Bronchial epithelial cell (primary cell): ENCODE measurements around the gene RHOF. TPM values are rescaled to one million over a fixed set of nuclear protein-coding genes. Genes with fewer than 3 reads are reported as not detected.
A peak's percentile ranks its signal among the peaks of the same experiment; 100 is the strongest.
"Not testable (repeated sequence)": the region's sequence is repeated elsewhere in the genome, so short reads cannot be mapped to it uniquely, and the experiment has no call there.

Experiments
- DNase-seq: peaks from one replicate; pipeline ENCODE4 v3.0.0-alpha.2; 2010; ENCODE audit warnings: low read depth
- FAIRE-seq: peaks from 2 replicates; lab custom pipeline; 2011; peaks lifted over from hg19 to GRCh38; lab: Jason Lieb, UNC
- H3K27me3 ChIP-seq: 2 replicates; pipeline ENCODE4 v1.5.1; 2011; ENCODE audit warnings: low read length; ENCODE audit not compliant: control insufficient read depth, insufficient read depth
- H3K36me3 ChIP-seq: 2 replicates; pipeline ENCODE4 v1.5.1; 2011; ENCODE audit warnings: low read length; ENCODE audit not compliant: control insufficient read depth, insufficient read depth
- H3K4me3 ChIP-seq: 2 replicates; pipeline ENCODE4 v1.5.1; 2011; ENCODE audit warnings: mild to moderate bottlenecking, low read depth, low read length, control low read depth
- CTCF ChIP-seq: IDR thresholded peaks from 2 replicates; pipeline ENCODE4 v1.5.1; 2011; ENCODE audit warnings: mild to moderate bottlenecking, moderate library complexity, low read length, control low read depth, inconsistent platforms; ENCODE audit not compliant: insufficient read depth, severe bottlenecking
- total RNA-seq: library from RNA; depleted of rRNA; stranded (reverse); fragments of >200 nt; gene quantifications from 2 replicates; pipeline ENCODE4 v1.2.1, GENCODE V29; 2014

The RHOF gene
- total RNA-seq, 1 donor from 2014 or later, result 15.5 TPM

- Histone ChIP-seq H3K4me3 (no peak overlapping the region), H3K27me3 (no peaks in the 10 kb centered on the region), H3K36me3 (no peaks in the 10 kb centered on the region)
- FAIRE-seq (no peak), DNase-seq (peak; percentile 60)
- TF ChIP-seq CTCF, result no peak
These were observed 27.9 kb downstream of the RHOF start for GRCh38 chr12:121765573-121765972.

GRCh38 chr12:121764808-121765207 is 28.7 kb downstream of the RHOF start:
- no peak for FAIRE-seq
- no peak overlapping the region for H3K4me3 ChIP-seq
- no peak for TF ChIP-seq CTCF
- DNase-seq, result no peak
- H3K27me3 ChIP-seq, result no peaks in the 10 kb centered on the region
- H3K36me3 ChIP-seq, result no peaks in the 10 kb centered on the region

GRCh38 chr12:121762269-121762668 is 31.2 kb downstream of the RHOF start:
- no peak for TF ChIP-seq CTCF
- FAIRE-seq, result no peak
- Histone ChIP-seq H3K27me3 (no peaks in the 10 kb centered on the region), H3K36me3 (no peaks in the 10 kb centered on the region), H3K4me3 (no peak overlapping the region)
- no peak for DNase-seq

GRCh38 chr12:121758536-121758935 is 35.0 kb downstream of the RHOF start:
- not testable (repeated sequence) for H3K36me3 ChIP-seq, FAIRE-seq, DNase-seq, H3K4me3 ChIP-seq, H3K27me3 ChIP-seq

- Histone ChIP-seq H3K27me3 (no peaks in the 10 kb centered on the region), H3K4me3 (no peak overlapping the region), H3K36me3 (peaks cover 5% of the 10 kb centered on the region)
- no peak for TF ChIP-seq CTCF
- no peak for DNase-seq
- peak; percentile 88 for FAIRE-seq
These were observed 37.9 kb downstream of the RHOF start for GRCh38 chr12:121755591-121755990.

GRCh38 chr12:121754836-121755235 is 38.7 kb downstream of the RHOF start:
- no peak overlapping the region for H3K4me3 ChIP-seq
- DNase-seq (no peak), FAIRE-seq (no peak)
- no peaks in the 10 kb centered on the region for H3K27me3 ChIP-seq
- TF ChIP-seq CTCF, result no peak
- H3K36me3 ChIP-seq, result peaks cover 7% of the 10 kb centered on the region
